Stimulated activated CD8-positive, alpha-beta memory T cell treated with anti-CD3 and anti-CD28 coated beads, Interleukin-7, amount 100 ng/mL, for 1 hour (primary cell): ENCODE results near the gene ADAMTS9.

Experiments
- DNase-seq, 2 donors: peaks; one replicate each; pipeline ENCODE4 v3.0.0-alpha.2; 2020; ENCODE audit warnings: low read depth in 2 of 2

The ADAMTS9 gene

DNA sequence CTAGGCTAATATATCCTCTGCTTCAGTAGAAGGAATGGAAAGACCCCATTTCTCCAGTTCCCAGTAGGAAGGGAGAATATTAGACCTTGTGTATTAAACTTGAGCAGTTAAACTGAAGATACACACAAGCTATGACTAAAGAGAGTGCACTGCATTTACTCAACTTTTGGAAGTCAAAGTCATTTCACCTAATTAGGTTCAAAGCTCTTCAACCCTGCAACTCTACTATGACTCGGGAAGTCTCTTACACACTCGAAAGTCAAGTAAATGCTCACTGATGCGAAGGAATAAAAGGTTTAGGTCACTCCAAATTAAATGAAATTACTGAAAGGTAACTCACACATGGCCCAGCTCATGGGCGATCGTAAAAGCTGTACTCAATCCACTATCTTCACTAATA, 33.8 kb downstream of the ADAMTS9 start:
- DNase-seq = no peak

DNA sequence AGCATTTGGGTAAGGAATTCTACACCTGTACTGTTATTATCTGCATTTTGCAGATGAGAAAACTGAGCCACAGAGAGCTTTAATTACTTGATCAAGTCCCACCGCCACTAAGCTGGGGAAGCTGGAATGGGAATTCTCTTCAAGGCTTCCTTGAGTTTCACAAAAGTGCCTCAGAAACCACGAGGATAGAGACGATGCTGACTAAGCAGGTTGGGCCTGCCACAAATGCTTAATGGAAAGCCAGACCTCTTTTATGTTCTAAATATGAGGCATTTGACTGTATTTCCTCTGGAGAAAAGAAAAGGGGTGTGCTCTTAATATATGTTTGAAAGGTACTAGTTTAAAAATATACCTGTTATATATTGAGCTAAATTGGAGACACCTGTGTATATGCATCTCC, 34.7 kb downstream of the ADAMTS9 start:
- no peak for DNase-seq

DNA sequence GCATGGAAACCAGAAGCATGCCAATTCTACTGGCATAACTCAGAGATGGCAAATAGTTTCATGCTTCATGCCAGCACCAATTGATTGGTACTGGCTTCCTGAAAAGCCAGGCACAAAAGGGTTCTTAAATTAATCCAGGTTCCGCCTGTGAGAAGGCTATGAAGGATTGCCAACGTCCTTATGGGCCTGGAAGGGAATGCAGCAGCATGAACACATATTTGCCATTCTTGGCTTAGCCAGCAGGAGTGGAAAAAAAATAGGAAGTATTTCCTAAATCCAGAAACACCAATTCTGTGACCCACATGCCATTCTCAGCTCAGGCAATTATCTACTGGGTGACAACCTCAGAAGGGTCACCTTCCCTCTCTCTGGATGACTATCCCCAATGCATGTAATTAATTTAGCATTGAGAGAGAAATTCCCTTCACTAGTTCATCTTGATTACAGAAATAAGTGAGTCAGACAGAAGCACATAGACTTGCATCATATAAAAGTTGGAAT, 36.0 kb downstream of the ADAMTS9 start:
- no peak for DNase-seq

DNA sequence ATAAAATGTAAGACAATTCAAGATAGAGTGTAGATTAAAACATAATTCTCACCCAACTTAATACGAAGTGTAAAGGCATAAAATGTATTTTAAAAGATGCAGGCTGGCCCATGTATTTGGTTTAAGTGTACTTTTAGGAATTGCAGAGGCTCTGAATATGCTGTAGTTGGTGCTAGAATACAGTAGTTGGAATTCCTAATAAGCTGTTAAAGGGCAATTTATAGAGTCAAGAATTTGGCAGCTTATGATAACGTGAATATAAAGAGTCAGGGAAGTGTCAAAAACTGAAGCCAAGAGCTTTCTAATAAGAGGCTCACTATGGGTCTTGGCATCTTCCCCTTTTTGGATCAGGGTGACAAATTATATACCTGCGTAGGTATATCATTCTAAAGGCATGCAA, 36.5 kb downstream of the ADAMTS9 start:
- no peak for DNase-seq

DNA sequence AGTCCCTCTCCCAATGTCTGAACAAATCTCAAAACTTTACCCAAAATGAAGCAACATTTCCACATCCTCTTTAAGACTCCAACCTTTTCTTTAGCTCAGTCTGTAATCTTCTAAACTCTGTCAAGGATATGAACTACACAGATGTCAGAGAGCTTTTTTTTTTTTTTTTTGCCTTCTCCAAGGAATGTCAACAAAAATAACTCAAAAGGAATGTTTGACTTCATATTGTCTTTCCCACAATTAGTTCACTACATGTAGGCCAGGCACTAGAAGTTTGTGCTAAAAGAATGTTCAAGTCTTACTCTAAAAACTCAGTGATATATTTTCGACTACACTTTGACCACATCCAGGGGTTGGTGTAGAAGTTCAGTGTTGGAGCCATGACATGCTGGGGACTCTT, 37.1 kb downstream of the ADAMTS9 start:
- no peak for DNase-seq

DNA sequence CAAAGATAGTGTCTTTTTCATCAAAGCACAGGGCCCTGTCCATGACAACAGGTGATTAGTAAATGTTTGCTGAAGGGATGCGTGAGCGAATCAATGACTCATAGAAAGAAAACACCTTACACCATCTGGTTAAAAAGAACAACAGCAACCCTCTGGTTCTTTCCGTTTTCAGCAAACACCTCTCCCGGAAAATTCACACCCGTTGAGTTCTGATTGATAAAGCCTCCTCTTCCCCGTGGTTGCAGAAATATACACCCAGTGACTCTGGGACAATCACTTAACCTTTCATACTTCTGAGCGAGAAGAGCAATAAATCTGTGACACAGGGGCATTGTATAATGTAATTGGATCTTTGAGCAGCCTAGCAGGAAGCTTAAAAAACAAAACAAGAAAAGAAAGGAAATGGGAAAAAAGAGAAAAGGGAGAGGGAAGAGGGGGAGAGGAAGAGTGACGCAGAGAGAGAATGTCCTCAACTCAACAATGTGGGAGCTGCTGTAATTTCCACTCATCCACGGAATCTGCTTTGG, 37.6 kb downstream of the ADAMTS9 start:
- DNase-seq = no peak

DNA sequence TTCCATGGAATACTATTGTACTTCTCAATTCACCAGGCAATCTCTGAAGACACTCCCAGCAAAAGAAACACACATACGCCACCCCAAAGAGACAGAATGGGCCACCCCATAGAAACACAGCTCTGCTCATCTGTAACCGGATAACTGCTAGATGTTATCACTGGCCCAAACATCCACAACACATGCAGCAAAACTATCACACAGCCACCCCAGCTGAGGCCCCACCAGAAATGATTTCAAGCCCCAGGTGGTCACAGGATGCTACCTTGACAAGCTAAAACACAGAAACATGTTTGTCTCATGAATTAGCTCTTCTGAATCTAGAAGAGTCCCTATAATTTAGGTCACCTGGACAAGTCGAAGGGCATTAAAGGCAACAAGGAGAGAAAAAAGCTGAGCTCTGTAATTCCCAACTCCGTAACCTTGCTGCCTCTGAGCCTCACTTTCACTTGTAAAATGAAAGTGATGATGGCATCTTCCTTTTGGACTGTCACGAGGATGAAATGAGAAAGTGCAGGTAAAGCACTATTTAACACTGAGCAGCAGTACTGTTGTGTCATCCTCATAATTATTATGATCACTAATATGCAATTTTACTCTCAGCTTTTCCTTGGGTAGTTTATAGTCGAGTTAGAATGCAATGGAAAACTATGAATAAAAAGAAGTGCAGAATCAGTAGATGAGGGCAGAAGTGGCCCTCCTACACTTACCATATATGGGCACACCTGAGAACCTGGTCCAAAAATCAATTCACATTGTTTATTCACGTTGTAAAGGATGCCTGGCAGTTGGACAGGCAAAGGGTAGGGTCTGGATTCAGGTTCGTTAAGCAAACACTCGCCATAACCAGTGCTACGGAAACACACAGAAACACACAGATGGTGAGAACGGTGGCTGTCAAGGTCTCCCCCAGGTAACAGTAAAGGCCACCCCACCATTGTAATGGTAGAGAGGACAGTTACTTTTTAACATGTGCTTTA, 38.6 kb downstream of the ADAMTS9 start:
- DNase-seq = no peak

DNA sequence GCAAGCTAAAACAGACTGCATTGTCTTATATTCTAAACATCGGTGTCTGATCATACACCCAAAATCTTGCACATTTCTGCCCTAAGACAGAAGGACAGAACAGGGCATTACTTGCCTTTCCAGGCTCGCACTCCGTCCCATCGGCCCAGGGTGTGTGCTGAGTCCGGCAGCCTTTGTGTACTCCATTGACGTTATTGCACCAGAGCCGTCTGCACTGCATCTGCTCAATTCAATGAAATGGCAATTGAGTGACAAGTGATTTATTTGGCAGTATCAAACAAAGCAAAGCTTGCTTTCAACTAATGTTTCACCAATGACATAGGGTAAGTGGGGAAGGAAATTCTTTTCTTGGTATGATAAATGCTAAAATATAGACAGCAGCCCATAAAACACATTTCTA, 40.0 kb downstream of the ADAMTS9 start:
- no peak for DNase-seq

DNA sequence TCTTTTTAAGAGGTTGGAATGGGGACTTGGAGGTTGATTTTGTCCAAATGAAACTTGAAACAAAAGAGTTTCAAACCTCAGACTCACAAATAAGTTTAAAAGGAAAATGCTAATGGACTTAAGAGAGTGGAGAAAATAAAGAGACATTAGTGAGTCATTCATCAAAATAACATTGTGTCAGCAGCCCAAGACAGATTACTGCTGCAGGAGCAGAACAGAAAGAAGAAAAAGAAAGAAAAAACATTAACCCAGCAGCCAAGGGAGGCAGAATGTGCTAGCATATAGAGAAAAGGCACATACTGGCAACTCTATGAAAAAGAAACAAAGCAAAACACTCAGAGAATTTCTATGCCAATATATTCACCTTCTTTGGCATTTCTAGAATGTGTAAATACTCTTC, 42.6 kb downstream of the ADAMTS9 start:
- DNase-seq = no peak

DNA sequence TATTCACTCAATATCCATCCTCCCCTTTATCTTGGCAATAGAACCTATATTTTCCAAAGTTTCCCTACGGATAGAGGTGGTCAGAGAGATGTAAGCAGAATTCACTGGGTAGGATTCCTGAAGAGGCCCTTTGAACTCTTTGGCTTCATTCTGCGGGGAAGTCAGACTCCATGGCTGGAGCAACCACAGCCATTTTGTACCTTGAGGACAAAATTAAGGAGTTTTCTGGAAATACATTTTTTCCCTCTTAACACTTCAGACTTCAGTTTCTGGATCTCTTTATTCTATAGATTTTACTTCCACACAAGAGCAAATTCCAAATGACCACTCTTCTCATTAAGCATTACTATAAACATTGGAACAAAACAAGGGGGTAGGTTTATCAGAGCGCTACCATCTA, 43.3 kb downstream of the ADAMTS9 start:
- DNase-seq = no peak

DNA sequence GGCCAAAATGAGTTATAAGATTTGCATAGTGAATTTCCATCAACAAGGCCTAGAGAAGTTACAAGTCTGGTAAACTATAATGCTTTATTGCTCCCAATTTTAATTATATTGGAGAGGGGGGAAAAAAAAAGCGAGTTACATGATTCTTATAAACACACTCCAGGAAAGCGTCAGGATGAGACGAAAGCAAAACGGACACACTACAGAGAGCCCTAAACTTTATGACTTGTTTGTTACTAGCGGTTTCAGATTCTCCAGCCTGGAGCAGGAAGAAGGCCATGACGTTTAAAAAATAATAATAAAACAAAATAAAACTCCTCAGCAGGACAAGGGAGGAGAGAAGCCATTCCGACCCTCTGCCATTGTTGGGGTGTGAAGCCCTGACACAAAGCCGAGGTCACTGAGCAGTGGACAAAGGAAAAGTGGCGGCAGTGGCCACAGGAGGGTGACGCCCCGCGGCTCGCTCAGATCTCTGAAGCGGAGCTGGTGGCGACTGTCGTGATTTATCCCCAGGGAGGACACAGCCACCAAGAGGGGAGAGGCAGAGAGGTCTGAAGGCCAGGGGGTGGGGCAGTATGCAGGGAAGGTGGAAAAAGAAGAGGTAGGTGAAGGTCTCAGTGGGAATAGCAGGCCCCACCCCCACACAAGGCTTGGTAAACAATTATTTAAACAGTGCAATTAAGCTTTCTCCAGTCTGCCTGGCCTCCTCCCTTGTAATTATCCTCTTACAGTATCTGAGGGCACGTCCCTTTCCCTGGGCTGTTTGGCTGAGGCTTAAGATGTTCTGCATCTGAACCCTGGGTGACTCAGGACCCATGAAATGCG, 45.3 kb downstream of the ADAMTS9 start:
- DNase-seq = no peak

DNA sequence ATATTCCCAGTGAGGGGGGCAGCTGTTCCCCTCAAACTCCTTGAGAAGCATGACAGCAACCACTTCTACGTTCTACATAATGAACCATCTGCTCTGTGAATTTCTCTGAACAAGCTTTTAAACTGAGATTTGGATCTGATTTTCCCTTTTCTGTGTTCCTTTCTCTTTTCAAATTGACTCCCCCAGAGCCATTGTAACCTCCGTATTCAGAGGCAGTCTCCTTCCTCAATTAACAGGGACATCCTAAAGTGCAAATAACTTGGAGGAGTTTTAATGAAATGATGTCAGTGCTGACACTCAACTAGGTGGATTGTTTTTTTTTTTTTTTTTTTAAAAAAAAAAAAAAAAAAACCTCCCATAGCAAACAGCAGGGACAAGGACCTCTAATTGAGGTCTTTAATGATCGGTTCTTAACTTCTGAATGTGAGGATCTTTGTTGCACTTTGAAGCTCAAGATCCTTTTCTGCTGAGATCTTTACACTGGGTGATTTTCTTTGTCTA, 48.8 kb downstream of the ADAMTS9 start:
- no peak for DNase-seq

DNA sequence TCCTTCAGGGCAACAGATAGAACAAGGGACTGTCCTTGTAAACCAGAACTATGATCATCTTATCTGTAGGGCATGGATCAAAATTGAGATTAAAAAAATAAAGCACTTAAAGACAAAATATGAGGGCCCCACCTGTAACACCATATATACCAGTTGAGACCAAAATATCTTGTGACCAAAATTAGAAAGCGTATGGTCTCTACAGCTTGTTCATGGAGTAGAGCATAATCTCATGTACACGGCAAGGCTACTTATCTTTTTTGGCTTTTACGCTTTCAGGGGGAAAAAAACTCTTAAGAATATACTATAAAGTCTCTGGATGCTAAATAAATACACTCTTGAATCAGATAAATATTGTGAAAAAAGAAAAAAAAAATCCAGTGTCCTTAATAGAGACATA, 49.3 kb downstream of the ADAMTS9 start:
- no peak for DNase-seq

DNA sequence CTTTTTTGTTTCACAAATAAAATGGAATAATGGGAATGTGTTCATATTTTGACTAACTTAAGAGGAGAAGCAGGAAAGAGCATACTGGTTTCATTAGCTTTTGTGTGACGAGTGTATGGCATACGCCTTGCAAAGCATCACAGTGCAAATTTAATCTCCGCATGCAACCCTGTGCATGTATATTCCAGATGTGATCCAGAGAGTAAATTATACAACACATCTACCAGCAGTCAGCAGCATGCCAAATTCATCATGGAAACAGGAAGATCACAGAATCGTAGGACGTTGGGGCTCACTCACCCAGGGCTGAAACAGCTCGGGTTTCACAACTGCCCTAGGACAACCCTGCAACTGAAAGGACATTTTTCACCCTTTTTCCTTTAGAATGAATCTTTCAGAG, 53.4 kb downstream of the ADAMTS9 start:
- no peak for DNase-seq

DNA sequence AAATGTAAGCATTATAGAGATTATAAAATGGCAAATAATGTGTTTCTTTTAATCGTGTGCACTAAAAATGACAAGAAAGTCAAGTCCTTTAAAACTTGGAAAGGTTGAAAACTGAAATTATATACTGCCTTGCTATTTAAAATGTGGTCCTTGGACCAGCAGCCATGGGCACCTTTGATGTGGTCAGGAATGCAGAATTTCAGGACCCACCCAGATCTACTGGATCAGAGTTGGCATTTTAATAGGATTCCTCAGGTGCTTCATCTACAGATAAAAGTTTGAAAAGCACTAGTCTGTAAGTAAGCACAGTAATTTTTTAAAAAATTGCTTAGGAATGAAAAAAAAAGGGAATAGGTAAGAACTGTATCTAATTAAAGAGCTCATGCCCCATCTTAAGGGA, 55.8 kb downstream of the ADAMTS9 start:
- no peak for DNase-seq

DNA sequence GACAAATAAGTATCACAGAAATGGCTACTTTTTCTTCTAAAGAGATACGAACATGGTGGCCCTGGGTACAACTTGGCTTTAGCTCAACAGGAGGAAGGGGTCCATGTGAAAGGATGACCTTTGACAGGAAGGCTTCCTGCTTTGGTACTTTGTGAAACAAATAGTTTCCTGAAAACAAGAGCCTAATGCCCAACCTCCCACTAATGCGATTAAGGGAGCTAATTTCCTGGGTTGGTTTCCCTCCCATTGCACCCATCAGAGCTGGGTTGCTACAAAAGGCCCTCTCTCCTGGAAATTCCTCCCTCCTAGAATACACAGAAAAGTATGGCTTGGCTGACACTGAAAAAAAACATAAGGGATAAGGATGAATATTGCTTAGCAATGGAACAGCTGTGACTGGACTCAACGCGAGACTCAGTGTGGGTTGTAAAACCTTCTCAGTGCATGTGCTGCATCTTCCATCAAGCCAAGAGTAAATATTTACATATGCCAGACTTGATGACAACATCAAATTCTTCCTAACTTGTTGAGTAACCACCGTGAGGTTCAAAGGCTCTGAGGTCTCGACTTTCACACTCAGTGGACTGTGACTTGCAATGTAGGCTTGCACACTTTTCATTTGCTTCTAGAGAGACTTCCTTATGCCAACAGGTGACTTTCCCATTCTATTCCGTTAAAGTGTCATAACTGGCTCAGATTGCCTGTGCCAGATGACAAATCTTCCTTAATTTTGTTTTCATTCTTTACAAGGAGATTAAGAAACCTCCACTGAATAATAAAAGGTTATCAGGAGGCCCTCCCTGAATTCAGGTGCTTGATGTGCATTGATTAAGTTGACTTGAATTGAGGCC, 60.1 kb downstream of the ADAMTS9 start:
- DNase-seq = no peak

DNA sequence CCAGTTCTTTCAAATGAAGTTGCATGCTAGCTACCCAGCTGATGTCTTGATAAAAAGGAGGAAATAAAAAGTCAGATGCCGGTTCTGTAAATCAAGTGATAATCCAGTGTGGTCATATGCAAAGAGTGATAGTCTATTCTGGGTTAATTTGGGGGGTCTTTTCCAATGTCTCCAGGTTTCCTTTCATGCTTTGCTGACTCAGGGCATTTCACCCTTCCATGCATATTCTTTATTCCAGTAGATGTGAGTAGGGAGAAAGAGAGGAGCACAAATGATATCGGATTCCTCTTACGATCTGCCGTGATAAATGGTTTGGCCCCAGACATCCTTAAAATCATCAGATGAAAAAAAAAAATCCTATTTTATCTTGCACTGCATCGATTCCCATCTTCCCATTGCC, 60.8 kb downstream of the ADAMTS9 start:
- DNase-seq = no peak

DNA sequence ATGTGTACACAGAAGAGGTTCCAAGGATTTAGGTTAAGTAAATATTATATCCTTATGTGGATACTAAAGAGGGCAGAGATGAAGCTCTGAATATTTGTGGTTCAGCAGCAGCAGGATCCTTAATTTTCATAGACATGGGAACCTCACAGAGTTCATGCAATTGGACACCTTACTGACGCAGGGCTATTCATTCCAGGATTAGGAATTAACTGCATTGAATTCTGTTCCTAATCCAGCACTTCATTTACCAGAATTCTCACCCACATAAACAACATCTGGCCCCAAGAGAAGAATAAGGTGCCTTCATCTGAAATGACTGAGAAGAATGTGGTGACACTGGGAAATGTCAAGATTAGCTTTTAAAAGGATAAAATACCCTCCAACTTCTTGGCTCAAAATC, 62.4 kb downstream of the ADAMTS9 start:
- no peak for DNase-seq

DNA sequence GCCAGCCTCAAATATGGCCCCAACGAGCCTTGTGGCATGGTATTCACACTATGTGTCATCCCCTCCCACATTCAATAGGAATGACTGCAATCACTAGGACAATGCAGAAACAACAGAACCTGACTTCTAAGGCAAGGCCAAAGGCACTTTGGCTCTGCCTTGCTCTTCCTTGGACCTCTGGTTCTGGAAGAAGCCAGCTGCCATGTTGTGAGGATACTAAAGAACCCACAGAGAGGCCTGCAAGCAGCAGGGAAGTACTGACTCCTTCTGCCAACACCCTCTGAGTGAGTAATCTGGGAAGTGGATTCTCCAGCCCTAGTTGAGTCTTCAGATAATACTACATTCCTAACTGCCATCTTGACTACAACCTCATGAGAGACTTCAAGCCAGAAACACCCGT, 64.7 kb downstream of the ADAMTS9 start:
- no peak for DNase-seq

DNA sequence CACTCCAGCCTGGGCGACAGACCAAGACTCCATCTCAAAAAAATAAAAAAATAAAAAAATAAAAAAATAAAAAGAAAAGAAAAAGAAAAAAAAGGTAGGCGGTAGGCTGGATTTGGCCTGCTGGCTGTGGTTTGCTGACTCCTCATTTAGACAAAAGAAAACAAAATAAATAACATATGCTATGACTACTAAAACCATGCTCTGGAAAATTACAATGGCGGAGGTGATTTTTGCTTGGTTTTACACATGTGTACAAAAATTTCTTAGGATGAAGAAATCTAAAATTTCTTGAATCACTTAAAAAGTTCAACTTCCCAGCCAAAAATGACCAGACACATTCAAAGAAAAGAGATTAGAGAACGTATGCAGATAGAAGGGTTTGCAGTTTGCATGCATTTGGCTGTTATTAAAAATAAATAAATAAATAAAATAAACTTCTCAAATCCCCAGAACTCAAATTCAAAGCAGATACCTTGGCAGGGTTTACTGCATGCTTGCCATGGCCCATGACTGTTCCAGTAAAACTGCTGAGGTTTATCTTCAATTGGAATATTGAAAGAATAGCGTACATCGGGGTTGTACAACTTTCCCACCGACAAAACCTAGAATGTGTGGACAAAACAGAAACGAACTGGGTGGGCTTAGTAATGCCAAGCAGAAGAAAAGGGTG, 65.9 kb downstream of the ADAMTS9 start:
- no peak for DNase-seq

DNA sequence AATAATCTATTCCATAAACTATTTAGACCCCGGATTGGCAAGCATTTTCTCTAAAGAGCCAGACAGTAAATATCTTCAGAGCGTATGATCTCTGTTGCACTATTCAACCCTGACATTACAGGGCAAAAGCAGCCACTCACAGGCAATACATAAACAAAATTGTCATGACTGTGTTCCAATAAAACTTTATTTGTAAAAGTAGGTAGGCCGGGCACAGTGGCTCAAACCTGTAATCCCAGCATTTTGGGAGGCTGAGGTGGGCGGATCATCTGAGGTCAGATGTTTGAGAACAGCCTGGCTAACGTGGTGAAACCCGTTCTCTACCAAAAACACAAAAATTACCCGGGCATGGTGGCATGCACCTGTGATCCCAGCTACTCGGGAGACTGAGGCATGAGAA, 66.5 kb downstream of the ADAMTS9 start:
- no peak for DNase-seq
